Prostate gland (tissue), 2 donors: ENCODE measurements around the gene SPECC1. TPM values are rescaled to one million over a fixed set of nuclear protein-coding genes. Genes with fewer than 3 reads are reported as not detected.

ENCODE experiments used
- DNase-seq: peaks from one replicate; pipeline ENCODE4 v3.0.0-alpha.2; 2019; ENCODE audit warnings: low spot score
- H3K27ac ChIP-seq, 2 donors: fragments of 200-600 bp; sonication (generic); 2 replicates each; pipeline ENCODE4 v1.5.1; 2017 to 2019
- H3K27me3 ChIP-seq: fragments of 200-600 bp; sonication (generic); replicated peaks from 2 replicates; pipeline ENCODE4 v1.5.1; 2019; ENCODE audit not compliant: insufficient read depth
- H3K36me3 ChIP-seq, 2 donors: fragments of 200-600 bp; sonication (generic); 1 replicate in 1 of 2; 2 replicates in 1 of 2; pipeline versions ENCODE4 v1.5.1 to v1.8.1; 2017 to 2019
- H3K4me1 ChIP-seq: fragments of 200-600 bp; sonication (generic); replicated peaks from 2 replicates; pipeline ENCODE4 v1.5.1; 2019
- H3K4me3 ChIP-seq, 2 donors: fragments of 200-600 bp; sonication (generic); 2 replicates each; pipeline ENCODE4 v1.5.1; 2017 to 2019
- H3K9me3 ChIP-seq: fragments of 200-600 bp; sonication (generic); 2 replicates; pipeline ENCODE4 v1.5.1; 2017
- POLR2A ChIP-seq: fragments of 450-650 bp; IDR thresholded peaks from one replicate; pipeline ENCODE4 v1.6.1; 2016; ENCODE audit warnings: antibody characterized with exemption, mild to moderate bottlenecking
- POLR2AphosphoS5 ChIP-seq: sonication (generic); formaldehyde crosslinking; IDR thresholded peaks from one replicate; pipeline ENCODE4 v1.6.1; 2017; ENCODE audit warnings: antibody characterized with exemption
- WGBS: methylation state at CpG from one replicate; pipeline ENCODE4 v1.1.5; 2018; 5-methylcytosine and 5-hydroxymethylcytosine counted together
- intact Hi-C: fragments of 100-400 bp; cut with DNase I; formaldehyde crosslinking; loops from one replicate; pipeline ENCODE4 v1.14.2; 2022
- total RNA-seq, 2 donors: library from RNA; depleted of rRNA; stranded (reverse); fragments of >200 nt; gene quantifications; one replicate each; pipeline ENCODE4 v1.1.0, GENCODE V29; 2016
- TF ChIP-seq, protein P1 (sequence below), 4 experiments: fragments of 200-600 bp in 2 of 4; fragments of 450-650 bp in 2 of 4; sonication (generic) in 2 of 4; IDR thresholded peaks; 1 replicate in 3 of 4; 2 replicates in 1 of 4; pipeline ENCODE4 v1.5.1; 2016 to 2019; ENCODE audit warnings: antibody characterized with exemption in 4 of 4, mild to moderate bottlenecking in 2 of 4, moderate library complexity in 2 of 4

SPECC1 gene
- total RNA-seq, 2 donors from 2014 or later: 29.7 to 85.5 TPM

DNA sequence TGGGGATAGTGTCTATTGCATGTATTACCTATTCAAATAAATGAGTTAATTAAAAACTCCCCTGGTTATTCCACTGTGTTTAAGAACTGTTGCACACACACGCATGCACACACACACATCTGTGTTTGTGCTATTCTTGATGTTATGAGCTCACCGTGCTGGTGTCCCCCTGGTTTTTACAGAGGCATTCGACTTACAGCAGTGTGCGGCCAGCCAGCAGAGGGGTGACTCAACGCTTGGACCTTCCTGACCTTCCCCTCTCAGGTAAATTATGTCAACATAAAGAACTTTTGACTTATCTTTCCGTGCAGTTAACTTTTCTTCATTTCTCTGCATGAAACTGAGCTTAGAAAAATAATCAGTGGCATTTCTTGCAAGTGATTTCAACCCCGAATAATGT, 244.2 kb downstream of the SPECC1 start:
- H3K36me3 ChIP-seq: no peaks in the 10 kb centered on the region
- no peak for DNase-seq
- no peaks in the 10 kb centered on the region for H3K9me3 ChIP-seq
- 76% methylated on average over 7 of the region's 7 CpGs for WGBS
- TF ChIP-seq POLR2A (no peak), POLR2AphosphoS5 (no peak)
- TF ChIP-seq, protein P1, sequence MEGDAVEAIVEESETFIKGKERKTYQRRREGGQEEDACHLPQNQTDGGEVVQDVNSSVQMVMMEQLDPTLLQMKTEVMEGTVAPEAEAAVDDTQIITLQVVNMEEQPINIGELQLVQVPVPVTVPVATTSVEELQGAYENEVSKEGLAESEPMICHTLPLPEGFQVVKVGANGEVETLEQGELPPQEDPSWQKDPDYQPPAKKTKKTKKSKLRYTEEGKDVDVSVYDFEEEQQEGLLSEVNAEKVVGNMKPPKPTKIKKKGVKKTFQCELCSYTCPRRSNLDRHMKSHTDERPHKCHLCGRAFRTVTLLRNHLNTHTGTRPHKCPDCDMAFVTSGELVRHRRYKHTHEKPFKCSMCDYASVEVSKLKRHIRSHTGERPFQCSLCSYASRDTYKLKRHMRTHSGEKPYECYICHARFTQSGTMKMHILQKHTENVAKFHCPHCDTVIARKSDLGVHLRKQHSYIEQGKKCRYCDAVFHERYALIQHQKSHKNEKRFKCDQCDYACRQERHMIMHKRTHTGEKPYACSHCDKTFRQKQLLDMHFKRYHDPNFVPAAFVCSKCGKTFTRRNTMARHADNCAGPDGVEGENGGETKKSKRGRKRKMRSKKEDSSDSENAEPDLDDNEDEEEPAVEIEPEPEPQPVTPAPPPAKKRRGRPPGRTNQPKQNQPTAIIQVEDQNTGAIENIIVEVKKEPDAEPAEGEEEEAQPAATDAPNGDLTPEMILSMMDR (IDR thresholded peaks at IDR 0.05): no peak
- H3K27ac ChIP-seq: no peak overlapping the region
- intact Hi-C loops: no loop called here
- H3K4me1 ChIP-seq: no peaks in the 10 kb centered on the region
- H3K4me3 ChIP-seq: no peak overlapping the region
- H3K27me3 ChIP-seq: no peaks in the 10 kb centered on the region

DNA sequence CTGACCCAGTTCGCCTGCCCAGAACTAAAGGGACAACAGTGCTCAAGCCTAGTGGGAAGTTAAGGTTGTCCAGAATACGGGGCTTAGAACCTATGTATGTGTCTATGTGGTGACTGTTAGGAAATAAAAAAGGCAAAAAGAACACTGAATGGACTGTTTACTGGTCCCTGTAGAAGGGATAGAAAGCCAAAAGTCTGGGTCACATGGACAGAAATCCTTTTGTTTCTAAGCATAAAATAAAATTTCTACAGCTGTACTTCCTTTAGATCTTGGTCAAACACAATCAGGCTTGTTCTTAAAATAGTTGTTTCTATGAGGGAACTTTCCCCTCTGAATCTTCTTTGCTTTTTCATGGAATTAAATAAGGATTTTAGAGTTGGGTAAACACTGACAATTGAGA, 245.4 kb downstream of the SPECC1 start:
- Histone ChIP-seq H3K4me1 (peaks cover 2% of the 10 kb centered on the region), H3K9me3 (no peaks in the 10 kb centered on the region), H3K36me3 (no peaks in the 10 kb centered on the region), H3K27ac (no peak overlapping the region), H3K4me3 (no peak overlapping the region), H3K27me3 (no peaks in the 10 kb centered on the region)
- no peak for DNase-seq
- intact Hi-C loops: no loop called here
- 88% methylated on average over 2 of the region's 2 CpGs for WGBS
- TF ChIP-seq POLR2A (no peak), POLR2AphosphoS5 (no peak)
- TF ChIP-seq, protein P1 (IDR thresholded peaks at IDR 0.05): no peak

DNA sequence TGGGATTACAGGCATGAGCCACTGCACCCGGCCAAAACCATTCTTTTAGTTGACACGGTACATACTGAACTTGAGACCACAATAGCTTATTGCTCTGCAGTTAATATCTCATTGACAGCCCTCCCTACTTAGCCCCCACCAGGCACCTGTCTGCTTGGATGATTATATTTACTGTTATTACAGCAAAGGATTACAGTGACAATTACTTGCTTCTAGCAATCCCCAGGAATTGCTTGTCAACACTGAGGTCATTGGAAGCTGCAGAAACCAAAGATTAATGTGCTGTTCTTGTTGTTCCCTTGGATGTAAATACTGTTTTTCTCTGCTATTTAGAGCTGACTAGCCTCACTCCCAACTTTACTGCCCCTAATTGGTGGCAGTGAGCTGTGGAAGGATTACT, 247.0 kb downstream of the SPECC1 start:
- Histone ChIP-seq H3K36me3 (no peaks in the 10 kb centered on the region), H3K27me3 (no peaks in the 10 kb centered on the region), H3K4me3 (no peak overlapping the region), H3K27ac (no peak overlapping the region), H3K4me1 (peaks cover 2% of the 10 kb centered on the region), H3K9me3 (no peaks in the 10 kb centered on the region)
- TF ChIP-seq POLR2A (no peak), POLR2AphosphoS5 (no peak)
- TF ChIP-seq, protein P1 (IDR thresholded peaks at IDR 0.05): no peak
- 83% methylated on average over 2 of the region's 2 CpGs for WGBS
- DNase-seq: no peak
- intact Hi-C loops: no loop called here

DNA sequence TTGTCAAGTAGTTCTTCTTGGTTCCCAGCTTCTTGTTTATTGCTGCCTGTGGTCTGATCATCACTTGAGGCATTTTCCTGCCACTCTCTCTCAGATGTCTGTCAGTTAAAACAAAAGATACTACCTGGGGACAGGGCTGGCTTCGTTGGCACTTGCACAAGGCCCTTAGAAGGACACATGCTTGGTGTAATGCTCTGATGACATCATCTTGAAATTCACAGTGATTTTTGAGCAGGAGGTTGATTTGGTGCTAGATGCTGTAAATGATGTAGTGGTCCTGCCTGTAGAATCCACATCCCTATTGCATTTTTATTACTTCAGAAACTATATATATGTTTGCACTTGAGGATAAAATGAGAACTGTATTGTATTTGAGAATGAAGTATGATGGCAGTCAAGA, 247.8 kb downstream of the SPECC1 start:
- no peak for TF ChIP-seq POLR2A
- intact Hi-C loops: no loop called here
- WGBS: 74% methylated on average over 1 of the region's 1 CpG

DNA sequence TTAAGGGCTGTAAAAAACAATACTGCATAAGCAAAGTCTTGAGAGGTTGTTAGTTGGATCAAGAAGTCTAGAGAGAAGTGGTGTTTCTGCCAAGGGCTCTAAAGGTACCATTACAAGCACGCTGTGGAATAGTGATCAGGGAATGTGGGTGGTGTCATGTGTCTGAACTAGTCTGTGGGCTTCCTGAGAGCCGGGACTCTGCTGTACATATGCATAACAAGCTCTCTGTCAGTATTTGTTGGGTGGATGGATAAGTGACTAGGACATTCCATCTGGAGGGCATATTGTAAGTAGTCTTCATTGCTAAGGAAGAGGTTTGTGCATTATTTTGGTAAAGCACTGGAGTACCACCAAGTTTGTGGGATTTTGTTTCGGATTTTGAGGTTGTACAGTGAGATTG, 248.6 kb downstream of the SPECC1 start:
- Histone ChIP-seq H3K36me3 (no peaks in the 10 kb centered on the region), H3K4me3 (no peak overlapping the region), H3K4me1 (peaks cover 2% of the 10 kb centered on the region), H3K27me3 (no peaks in the 10 kb centered on the region), H3K27ac (no peak overlapping the region), H3K9me3 (no peaks in the 10 kb centered on the region)
- intact Hi-C loops: no loop called here
- no peak for DNase-seq
- TF ChIP-seq POLR2A (no peak), POLR2AphosphoS5 (no peak)
- TF ChIP-seq, protein P1 (IDR thresholded peaks at IDR 0.05): no peak
- WGBS: 85% methylated on average over 3 of the region's 3 CpGs

More for the DNA sequence above, 247.8 kb downstream of the SPECC1 start:
- H3K27ac ChIP-seq: no peak overlapping the region
- H3K36me3 ChIP-seq: no peaks in the 10 kb centered on the region
- H3K4me3 ChIP-seq: no peak overlapping the region
- no peaks in the 10 kb centered on the region for H3K9me3 ChIP-seq
- no peak for DNase-seq
- H3K27me3 ChIP-seq: no peaks in the 10 kb centered on the region
- peaks cover 2% of the 10 kb centered on the region for H3K4me1 ChIP-seq
